IMR-90 (cell line): ENCODE results near the gene TSPO. TPM values are rescaled to one million over a fixed set of nuclear protein-coding genes. Genes with fewer than 3 reads are reported as not detected.

Experiments used
- ATAC-seq: fragments of 200-7000 bp; cut with Tn5 transposase; 2 replicates; pipeline ENCODE4 v1.9.1; 2020; ENCODE audit warnings: low read depth, mild to moderate bottlenecking, moderate library complexity
- BruUV-seq: library from RNA; stranded (reverse); fragments of 400-500 nt; replicated peaks from 2 replicates; lab custom pipeline; 2021; lab: Mats Ljungman, UMichigan
- CTCF ChIA-PET: fragments of 300-600 bp; formaldehyde crosslinking; extraction: SDS; loops from one replicate; lab custom pipeline; 2021; ENCODE audit warnings: antibody characterized with exemption; lab: Yijun Ruan, JAX
- POLR2A ChIA-PET: fragments of 300-600 bp; sonication (Branson Sonifier 250); formaldehyde crosslinking; loops from one replicate; lab custom pipeline; 2022; ENCODE audit warnings: antibody characterized with exemption; ENCODE audit not compliant: unreplicated experiment; lab: Charles Lee
- DNase-seq: peaks from one replicate; pipeline ENCODE4 v3.0.0; 2013
- H2AFZ ChIP-seq: replicated peaks from 2 replicates; pipeline ENCODE3; 2013; ENCODE audit warnings: low read length, mild to moderate bottlenecking; ENCODE audit not compliant: poor library complexity
- H2AK5ac ChIP-seq: 2 replicates; pipeline ENCODE4 v1.6.1; 2013; ENCODE audit warnings: low read depth, low read length, inconsistent platforms
- H2AK9ac ChIP-seq: replicated peaks from 2 replicates; pipeline ENCODE3; 2013; ENCODE audit warnings: mild to moderate bottlenecking, low read depth, low read length, moderate library complexity; ENCODE audit not compliant: poor library complexity
- H2BK120ac ChIP-seq: 2 replicates; pipeline ENCODE4 v1.6.1; 2013; ENCODE audit warnings: low read depth, low read length, inconsistent platforms
- H2BK15ac ChIP-seq: 3 replicates; pipeline ENCODE4 v1.6.1; 2013; ENCODE audit warnings: low read depth, low read length, inconsistent platforms
- H2BK20ac ChIP-seq: 2 replicates; pipeline ENCODE4 v1.6.1; 2013; ENCODE audit warnings: low read depth, mild to moderate bottlenecking, inconsistent platforms, low read length, moderate library complexity
- H2BK5ac ChIP-seq: 2 replicates; pipeline ENCODE4 v1.6.1; 2013; ENCODE audit warnings: mild to moderate bottlenecking, low read depth, low read length, inconsistent platforms; ENCODE audit not compliant: poor library complexity, severe bottlenecking
- H3K14ac ChIP-seq: replicated peaks from 2 replicates; pipeline ENCODE4 v1.6.1; 2013; ENCODE audit warnings: low read depth, low read length, inconsistent platforms
- H3K18ac ChIP-seq: 2 replicates; pipeline ENCODE4 v1.6.1; 2013; ENCODE audit warnings: low read depth, low read length, control low read depth
- H3K23ac ChIP-seq: 2 replicates; pipeline ENCODE4 v1.6.1; 2013; ENCODE audit warnings: low read depth, low read length, inconsistent platforms
- H3K27ac ChIP-seq: 2 replicates; pipeline ENCODE4 v1.5.1; 2013; ENCODE audit warnings: mild to moderate bottlenecking, control low read depth, low read length; ENCODE audit not compliant: insufficient read depth
- H3K27me3 ChIP-seq: 2 replicates; pipeline ENCODE4 v1.6.1; 2013; ENCODE audit warnings: low read length; ENCODE audit not compliant: control insufficient read depth, insufficient read depth
- H3K36me3 ChIP-seq: 2 replicates; pipeline ENCODE4 v1.6.1; 2013; ENCODE audit warnings: low read length, mixed read lengths; ENCODE audit not compliant: control insufficient read depth, insufficient read depth
- H3K4ac ChIP-seq: 2 replicates; pipeline ENCODE4 v1.6.1; 2013; ENCODE audit warnings: low read depth, low read length, inconsistent platforms
- H3K4me1 ChIP-seq: 2 replicates; pipeline ENCODE4 v1.6.1; 2013; ENCODE audit warnings: low read length, mixed read lengths; ENCODE audit not compliant: control insufficient read depth, insufficient read depth
- H3K4me2 ChIP-seq: 2 replicates; pipeline ENCODE4 v1.6.1; 2013; ENCODE audit warnings: low read depth, mild to moderate bottlenecking, control low read depth, low read length, moderate library complexity
- H3K4me3 ChIP-seq: 2 replicates; pipeline ENCODE4 v1.5.1; 2013; ENCODE audit warnings: low read depth, mild to moderate bottlenecking, control low read depth, low read length, moderate library complexity; ENCODE audit not compliant: insufficient read depth
- H3K56ac ChIP-seq: 2 replicates; pipeline ENCODE4 v1.6.1; 2013; ENCODE audit warnings: low read length, inconsistent platforms; ENCODE audit not compliant: insufficient read depth; ENCODE audit errors: extremely low read depth
- H3K79me1 ChIP-seq, 2 experiments: 2 replicates each; pipeline ENCODE4 v1.6.1; 2013; ENCODE audit warnings: low read length in 2 of 2, inconsistent platforms in 1 of 2, low read depth in 1 of 2
- H3K9ac ChIP-seq: 2 replicates; pipeline ENCODE4 v1.6.1; 2013; ENCODE audit warnings: low read depth, low read length, control low read depth
- H3K9me1 ChIP-seq: 2 replicates; pipeline ENCODE4 v1.6.1; 2013; ENCODE audit warnings: low read length, inconsistent platforms; ENCODE audit not compliant: insufficient read depth
- H3K9me3 ChIP-seq: 2 replicates; pipeline ENCODE4 v1.6.1; 2013; ENCODE audit warnings: low read length; ENCODE audit not compliant: control insufficient read depth, insufficient read depth
- H4K20me1 ChIP-seq: 2 replicates; pipeline ENCODE4 v1.6.1; 2013; ENCODE audit warnings: low read length, inconsistent platforms; ENCODE audit not compliant: insufficient read depth
- H4K5ac ChIP-seq: 2 replicates; pipeline ENCODE4 v1.6.1; 2013; ENCODE audit warnings: mild to moderate bottlenecking, low read depth, low read length, control low read depth
- H4K8ac ChIP-seq, 2 experiments: 2 replicates each; pipeline ENCODE4 v1.6.1; 2013; ENCODE audit warnings: low read depth in 2 of 2, low read length in 2 of 2, control low read depth in 1 of 2, inconsistent platforms in 1 of 2
- H4K91ac ChIP-seq: 2 replicates; pipeline ENCODE4 v1.6.1; 2013; ENCODE audit warnings: low read depth, low read length, inconsistent platforms; ENCODE audit not compliant: insufficient read depth
- BHLHE40 ChIP-seq: fragments of 150-350 bp; IDR thresholded peaks from 2 replicates; pipeline ENCODE4 v1.6.1; 2016; ENCODE audit warnings: mild to moderate bottlenecking, low read depth, low read length
- CEBPB ChIP-seq: IDR thresholded peaks from 2 replicates; pipeline ENCODE4 v1.6.1; 2012; ENCODE audit warnings: low read depth, low read length, improper control_type of control experiment
- CHD1 ChIP-seq: IDR thresholded peaks from 2 replicates; pipeline ENCODE4 v1.6.1; 2012; ENCODE audit warnings: low read depth, low read length, improper control_type of control experiment
- CTCF ChIP-seq: conservative IDR thresholded peaks from 2 replicates; pipeline ENCODE4 v1.5.1; 2012; ENCODE audit warnings: mild to moderate bottlenecking, low read depth, low read length, improper control_type of control experiment
- ELK1 ChIP-seq: fragments of 150-350 bp; IDR thresholded peaks from 2 replicates; pipeline ENCODE4 v1.6.1; 2016; ENCODE audit warnings: low read depth, mild to moderate bottlenecking, low read length, moderate library complexity, borderline replicate concordance
- FOS ChIP-seq: fragments of 150-350 bp; IDR thresholded peaks from 2 replicates; pipeline ENCODE4 v1.6.1; 2016; ENCODE audit warnings: low read depth, low read length
- MAFK ChIP-seq: IDR thresholded peaks from 2 replicates; pipeline ENCODE4 v1.6.1; 2012; ENCODE audit warnings: low read depth, low read length, improper control_type of control experiment
- MAZ ChIP-seq: IDR thresholded peaks from 2 replicates; pipeline ENCODE4 v1.6.1; 2012; ENCODE audit warnings: low read depth, mild to moderate bottlenecking, low read length, improper control_type of control experiment, moderate library complexity, borderline replicate concordance
- MXI1 ChIP-seq: IDR thresholded peaks from 2 replicates; pipeline ENCODE4 v1.6.1; 2012; ENCODE audit warnings: low read depth, mild to moderate bottlenecking, low read length, moderate library complexity, borderline replicate concordance
- NFE2L2 ChIP-seq: fragments of 150-350 bp; IDR thresholded peaks from 2 replicates; pipeline ENCODE4 v1.6.1; 2016; ENCODE audit warnings: low read depth, mild to moderate bottlenecking, low read length
- POLR2A ChIP-seq: IDR thresholded peaks from 2 replicates; pipeline ENCODE4 v1.6.1; 2012; ENCODE audit warnings: mild to moderate bottlenecking, low read depth, low read length
- RAD21 ChIP-seq: IDR thresholded peaks from 2 replicates; pipeline ENCODE4 v1.6.1; 2012; ENCODE audit warnings: low read length, improper control_type of control experiment
- RCOR1 ChIP-seq: IDR thresholded peaks from 2 replicates; pipeline ENCODE4 v1.6.1; 2012; ENCODE audit warnings: mild to moderate bottlenecking, low read length, improper control_type of control experiment; ENCODE audit not compliant: insufficient replicate concordance
- RFX5 ChIP-seq: IDR thresholded peaks from 2 replicates; pipeline ENCODE4 v1.8.0; 2012; ENCODE audit warnings: low read depth, mild to moderate bottlenecking, low read length, moderate library complexity
- SMC3 ChIP-seq: fragments of 150-350 bp; IDR thresholded peaks from 2 replicates; pipeline ENCODE4 v1.6.1; 2016; ENCODE audit warnings: low read depth, mild to moderate bottlenecking, antibody characterized with exemption, low read length, moderate library complexity
- USF2 ChIP-seq: fragments of 150-350 bp; IDR thresholded peaks from 2 replicates; pipeline ENCODE4 v1.6.1; 2017; ENCODE audit warnings: mild to moderate bottlenecking, antibody characterized with exemption, low read length, low read depth
- WGBS, 2 experiments: methylation state at CpG; one replicate each; pipeline versions ENCODE4 v1.1.5 to v1.1.7; 2013; ENCODE audit warnings: missing lambda C conversion rate in 2 of 2; ENCODE audit not compliant: insufficient read length in 1 of 2; ENCODE audit errors: extremely low coverage in 2 of 2; 5-methylcytosine and 5-hydroxymethylcytosine counted together
- dilution Hi-C: fragments of 300-500 bp; cut with HindIII; formaldehyde crosslinking; loops from one replicate; pipeline ENCODE4 v1.14.3; 2018; ENCODE audit warnings: low sequenced_read_pairs; ENCODE audit not compliant: unreplicated experiment
- in situ Hi-C: fragments of 300-500 bp; cut with MboI; formaldehyde crosslinking; loops from 3 replicates; pipeline ENCODE4 v1.14.3; 2019; ENCODE audit warnings: low sequenced_read_pairs, inconsistent platforms, mixed read lengths
- intact Hi-C: fragments of 100-400 bp; cut with micrococcal nuclease; formaldehyde crosslinking; loops from 2 replicates; pipeline ENCODE4 v1.10.0; 2022
- polyA plus RNA-seq, 3 experiments: library from polyadenylated mRNA; depleted of rRNA; stranded (reverse); fragments of >200 nt; gene quantifications; 2 replicates each; pipeline ENCODE4 v1.2.3, GENCODE V29; 2012; ENCODE audit warnings: low replicate concordance in 1 of 3
- total RNA-seq: library from RNA; depleted of rRNA; stranded (reverse); fragments of >200 nt; gene quantifications from 2 replicates; pipeline ENCODE4 v1.2.3, GENCODE V29; 2012

TSPO gene
- total and polyA plus RNA-seq, 2 of the 4 experiments (the other 2 are of a cell fraction): 115 to 297 TPM

- Histone ChIP-seq H2BK5ac (no peak overlapping the region), H4K20me1 (peaks cover 4% of the 10 kb centered on the region), H4K91ac (no peak overlapping the region), H3K9ac (no peak overlapping the region), H3K27ac (no peak overlapping the region), H2AFZ (no peak overlapping the region), H3K23ac (no peak overlapping the region), H3K18ac (no peak overlapping the region), H2BK15ac (no peak overlapping the region), H4K5ac (no peak overlapping the region), H3K4me3 (no peak overlapping the region), H4K8ac (no peak overlapping the region), H2AK5ac (no peak overlapping the region), H3K4ac (no peak overlapping the region), H2BK120ac (no peak overlapping the region), H3K4me1 (no peaks in the 10 kb centered on the region), H2BK20ac (no peak overlapping the region), H3K36me3 (peaks cover 35% of the 10 kb centered on the region), H3K4me2 (no peak overlapping the region), H3K14ac (no peak overlapping the region), H3K56ac (no peak overlapping the region), H2AK9ac (no peak overlapping the region), H3K27me3 (no peaks in the 10 kb centered on the region), H3K9me3 (no peaks in the 10 kb centered on the region), H3K9me1 (peaks cover 4% of the 10 kb centered on the region; the same call in 1 of the 2 replicates), H3K79me1 (peaks cover 0 to 5% of the 10 kb centered on the region in 2 experiments; a peak in 1 of 4 replicates)
- TF ChIP-seq SMC3 (no peak), MAZ (no peak), ELK1 (no peak), POLR2A (no peak), RCOR1 (no peak), FOS (no peak), RFX5 (no peak), RAD21 (no peak), CEBPB (no peak), USF2 (no peak), CTCF (no peak), NFE2L2 (no peak), CHD1 (no peak), MXI1 (no peak), MAFK (no peak), BHLHE40 (no peak)
- no peak for DNase-seq
- no peak for ATAC-seq
- in situ Hi-C loops: no loop called here
- dilution Hi-C loops: no loop called here
- intact Hi-C loops: no loop called here
- POLR2A ChIA-PET: no interaction called here
- CTCF ChIA-PET: no interaction called here
- no TSS peak for BruUV-seq
- 86% methylated on average over 8 of the region's 19 CpGs; no CpG with 5 or more reads in 1 of the 2 experiments for WGBS, 2 experiments
These were observed 15.7 kb downstream of the TSPO start for GRCh38 chr22:43167001-43167589.
